T47D (cell line): ENCODE results near the gene METTL22.
A peak's percentile ranks its signal among the peaks of the same experiment; 100 is the strongest.

Source experiments
- DNase-seq, 2 experiments: peaks; one replicate each; pipeline versions ENCODE4 v3.0.0 to v3.0.0-alpha.2; 2011 to 2012; ENCODE audit warnings: low read depth in 1 of 2, low spot score in 1 of 2
- JUND ChIP-seq: IDR thresholded peaks from 2 replicates; pipeline ENCODE4 v1.6.1; 2012; ENCODE audit warnings: low read depth
- in situ Hi-C: cut with HindIII; loops from 2 replicates; pipeline ENCODE4 v1.10.0; 2016; ENCODE audit warnings: low sequenced_read_pairs, low pct_unique_long_range_greater_than_20kb

Gene METTL22

GRCh38 chr16:8668113-8668512 lies 46.6 kb downstream of the METTL22 start:
- no peak for DNase-seq
- TF ChIP-seq JUND: no peak
- in situ Hi-C loops: no loop called here

DNA sequence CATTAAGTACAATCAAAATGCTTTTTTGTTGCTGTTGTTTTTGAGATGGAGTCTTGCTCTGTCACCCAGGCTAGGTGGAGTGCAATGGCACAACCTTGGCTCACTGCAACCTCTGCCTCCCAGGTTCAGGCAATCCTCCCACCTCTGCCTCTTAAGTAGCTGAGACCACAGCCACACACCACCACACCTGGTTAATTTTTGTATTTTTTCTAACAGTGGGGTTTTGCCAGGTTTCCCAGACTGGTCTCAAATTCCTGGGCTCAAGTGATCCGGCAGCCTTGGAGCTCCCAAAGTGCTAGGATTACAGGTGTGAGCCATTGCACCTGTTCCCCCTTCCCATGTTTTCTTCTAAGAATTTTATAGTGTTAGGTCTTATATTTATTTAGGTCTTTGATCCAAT lies 48.0 kb downstream of the METTL22 start:
- no peak for TF ChIP-seq JUND
- in situ Hi-C loops: no loop called here
- no peak for DNase-seq

GRCh38 chr16:8670014-8670560 lies 48.6 kb downstream of the METTL22 start:
- in situ Hi-C loops: no loop called here
- DNase-seq: no peak
- no peak for TF ChIP-seq JUND

DNA sequence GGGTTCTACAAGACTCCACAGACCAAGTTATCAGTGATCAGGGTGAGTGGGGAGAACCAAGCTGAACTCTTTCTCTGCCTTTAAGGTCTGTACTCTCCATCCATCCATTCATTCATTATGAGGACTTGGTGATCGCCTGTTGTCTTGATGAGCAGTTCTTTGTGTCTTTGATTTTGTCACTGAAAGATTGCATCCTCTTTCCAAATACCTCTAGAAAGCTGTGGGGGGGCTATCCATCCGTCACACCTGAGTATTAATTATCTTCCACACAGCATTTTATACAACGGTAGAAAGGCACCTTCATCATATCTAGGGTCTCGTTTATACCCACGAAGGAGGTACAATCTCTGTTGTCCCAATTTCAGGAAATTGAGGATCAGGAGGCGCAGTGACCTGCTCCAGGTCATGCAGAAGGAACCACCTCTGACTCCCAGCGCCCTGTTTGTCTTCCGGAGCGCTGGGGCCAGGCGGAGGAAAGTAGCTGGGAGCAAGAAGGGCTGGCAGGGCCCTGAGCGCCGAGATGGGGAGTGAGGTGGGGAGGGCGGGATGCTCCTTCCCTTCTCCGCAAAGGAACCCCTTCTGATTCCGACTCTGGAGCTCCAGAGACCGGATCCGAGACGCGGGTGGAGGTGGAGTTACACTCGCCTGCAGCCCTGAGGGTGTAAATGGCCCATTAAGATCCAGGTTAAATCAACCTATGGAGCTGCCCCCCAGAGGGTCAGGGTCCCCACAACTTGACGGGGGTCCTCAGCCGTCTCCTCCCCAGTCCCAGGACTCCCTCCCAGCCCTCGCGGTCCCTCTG lies 52.3 kb downstream of the METTL22 start:
- no peak for TF ChIP-seq JUND
- in situ Hi-C loops: no loop called here
- DNase-seq: peak in 1 of 2 experiments; percentile 57

DNA sequence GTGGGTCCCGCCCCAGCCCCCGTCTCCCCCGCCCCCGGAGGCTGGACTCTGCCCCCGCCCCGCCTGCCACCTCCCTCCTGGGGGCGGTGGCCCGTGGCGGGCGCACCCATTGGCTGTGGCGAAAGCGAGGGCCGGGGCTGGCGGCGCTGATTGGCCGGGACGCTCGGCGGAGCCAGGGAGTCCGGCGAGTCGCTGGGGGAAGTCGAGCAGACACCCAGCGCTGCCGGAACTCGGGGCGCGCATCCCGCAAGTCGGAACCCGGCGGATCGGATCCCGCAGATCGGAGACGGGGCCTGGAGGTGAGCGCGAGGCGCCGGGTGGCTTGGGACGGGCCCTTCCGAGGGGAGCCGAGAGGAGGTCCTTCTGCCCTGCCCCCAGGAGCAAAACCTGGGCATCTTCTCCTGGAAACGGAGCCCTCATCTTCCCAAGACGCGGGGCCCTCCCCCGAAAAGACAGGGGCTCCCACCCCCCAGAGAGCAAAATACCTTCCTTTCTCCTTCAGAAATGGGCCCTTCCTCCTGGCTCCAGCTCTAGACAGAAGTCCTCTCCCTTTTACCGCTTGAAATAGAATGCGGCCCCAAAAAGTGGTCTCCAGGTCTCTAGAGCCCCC lies 53.0 kb downstream of the METTL22 start, which contains the start of gene ABAT:
TSS of gene ABAT (plus strand) at position 205 of the 610 bp plus-strand sequence. CDS start 61,123 bp downstream, outside the sequence.
- no peak for TF ChIP-seq JUND
- peak; percentile 92 to 97 for DNase-seq
- in situ Hi-C loops: no loop called here

DNA sequence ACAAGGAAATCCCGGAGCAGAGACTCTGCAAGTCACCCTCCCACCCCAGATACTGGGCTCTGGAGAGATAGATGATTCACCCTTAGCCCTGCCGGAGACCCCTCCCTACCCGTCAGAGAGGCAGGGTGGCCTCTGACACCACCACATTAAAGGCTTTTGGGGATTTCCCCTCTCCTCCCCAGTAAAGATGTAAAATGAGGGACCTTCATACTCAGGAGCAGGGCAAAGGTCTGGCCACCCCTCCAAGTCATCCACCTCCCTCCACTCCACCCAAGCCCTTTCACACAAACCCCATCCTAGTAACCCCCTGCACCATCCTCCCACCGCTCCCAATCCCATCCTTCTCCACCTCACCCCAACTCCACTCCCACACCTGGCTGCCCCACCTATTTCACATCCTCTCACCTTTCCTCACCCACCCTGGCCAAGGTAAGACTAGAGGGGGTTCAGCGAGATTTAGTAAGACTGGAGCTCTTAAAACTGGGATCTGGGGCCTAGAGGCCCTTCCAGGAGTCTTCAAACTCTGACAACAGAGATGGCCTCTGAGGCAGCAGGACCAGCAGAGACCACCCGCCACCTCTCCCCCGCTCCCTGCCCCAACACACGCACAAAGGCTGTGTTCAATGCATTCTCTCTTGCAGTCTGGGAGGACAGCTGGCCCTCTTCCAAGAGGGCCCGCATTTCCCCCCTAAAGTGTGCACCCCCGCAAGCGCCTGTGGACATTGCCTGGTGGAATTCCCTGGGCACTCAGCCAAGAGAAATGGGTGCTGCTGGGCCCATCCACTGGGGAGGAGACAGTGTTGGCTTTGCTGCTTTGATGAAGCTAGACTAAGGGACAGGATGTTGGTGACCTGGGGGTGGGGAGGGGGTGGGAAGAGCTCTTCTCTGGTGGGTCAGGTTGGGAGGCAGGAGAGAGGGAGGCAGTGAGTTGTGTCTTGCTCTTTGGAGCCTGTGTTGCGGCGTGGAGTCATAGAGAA lies 54.0 kb downstream of the METTL22 start:
- in situ Hi-C loops: no loop called here
- no peak for TF ChIP-seq JUND
- no peak for DNase-seq

DNA sequence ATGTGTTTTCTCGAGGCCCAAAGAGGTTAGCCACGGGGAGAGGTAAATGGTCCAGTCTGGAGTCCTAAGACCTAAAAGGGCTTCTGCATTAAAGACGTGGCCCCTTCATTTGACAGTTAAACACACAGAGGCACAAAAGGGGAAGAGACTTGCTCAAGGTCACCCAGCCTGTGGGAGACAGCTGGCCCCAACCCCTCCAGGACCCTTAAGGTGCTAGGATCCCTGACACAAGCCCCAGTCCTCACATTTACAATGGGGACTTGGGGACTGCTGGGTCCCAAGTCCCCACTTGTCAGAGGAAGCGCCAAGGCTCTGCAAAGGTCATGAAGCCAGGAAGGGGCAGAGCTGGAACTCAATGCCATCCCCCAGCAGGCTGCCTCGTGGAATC lies 54.7 kb downstream of the METTL22 start:
- no peak for TF ChIP-seq JUND
- no peak for DNase-seq

DNA sequence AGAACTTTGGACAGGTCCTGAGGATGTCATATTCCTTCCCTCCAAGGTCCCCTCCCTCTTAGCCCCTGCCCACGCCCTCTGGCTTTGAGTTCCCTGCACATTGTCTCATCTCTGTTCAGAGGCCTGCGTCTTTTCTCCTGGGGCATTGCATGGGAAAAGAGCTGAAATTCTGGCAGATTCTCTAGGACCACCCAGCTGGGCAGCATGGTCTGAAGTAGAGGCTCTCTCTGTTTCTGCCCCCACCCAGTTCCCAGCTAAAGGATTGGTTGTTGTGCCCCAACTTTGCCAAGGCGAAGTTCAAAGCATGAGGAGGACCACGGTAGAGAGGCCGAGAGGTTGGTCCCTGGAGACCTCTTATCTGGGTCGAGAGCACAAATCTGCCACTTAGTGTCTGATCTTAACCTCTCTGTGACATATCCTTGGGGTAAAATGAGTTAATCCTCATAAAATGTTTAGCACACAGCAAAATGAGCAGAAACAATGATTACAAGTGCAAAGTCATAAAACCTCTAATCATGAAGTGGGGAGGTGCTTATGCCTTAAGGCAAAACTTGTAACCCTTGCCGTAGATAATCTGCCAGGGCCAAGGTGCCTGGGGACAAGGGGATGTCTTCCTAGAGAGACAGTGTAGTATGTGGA lies 55.4 kb downstream of the METTL22 start:
- in situ Hi-C loops: no loop called here
- TF ChIP-seq JUND: no peak
- no peak for DNase-seq

More for the DNA sequence above, 54.7 kb downstream of the METTL22 start:
- in situ Hi-C loops: no loop called here

GRCh38 chr16:8677481-8677880 lies 56.0 kb downstream of the METTL22 start:
- in situ Hi-C loops: no loop called here
- no peak for DNase-seq
- TF ChIP-seq JUND: no peak

DNA sequence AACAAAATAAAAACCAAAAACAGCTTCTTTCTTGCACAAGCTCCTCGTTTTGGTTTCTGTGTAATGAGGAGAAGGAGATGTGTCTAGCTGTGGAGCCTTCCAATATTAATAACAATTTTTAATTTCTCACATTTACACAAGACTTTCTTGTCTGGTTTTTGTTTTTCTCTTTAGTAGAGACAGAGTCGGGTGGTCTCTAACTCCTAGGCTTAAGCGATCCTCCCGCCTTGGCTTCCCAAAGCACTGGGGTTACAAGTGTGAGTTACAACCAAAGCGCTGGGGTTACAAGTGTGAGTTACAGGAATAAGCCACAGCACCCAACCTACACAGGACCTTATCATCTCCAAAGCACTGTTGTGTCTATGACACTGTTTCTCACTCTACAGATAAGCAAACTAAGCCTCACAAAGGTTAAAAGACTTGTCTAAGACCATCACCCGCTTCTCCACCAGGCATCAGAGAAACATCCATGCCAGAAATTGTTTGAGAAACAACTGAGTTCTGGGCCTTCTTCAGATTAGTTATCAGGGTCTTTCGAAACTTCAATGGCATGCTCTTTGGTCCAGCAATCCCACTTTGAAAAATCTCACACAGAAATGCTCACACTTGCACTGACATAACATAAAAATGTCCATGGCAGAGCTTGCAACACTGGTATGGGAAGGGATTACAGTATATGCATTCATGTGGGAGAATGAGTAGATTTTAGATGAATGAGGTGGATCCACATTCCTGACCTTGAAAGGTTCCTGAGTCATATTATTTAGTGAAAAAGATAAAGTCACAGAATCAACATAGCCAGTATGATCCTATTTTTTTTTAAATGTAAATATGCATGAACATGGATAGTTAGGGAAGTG lies 56.8 kb downstream of the METTL22 start:
- DNase-seq: peak in 1 of 2 experiments; percentile 68
- in situ Hi-C loops: no loop called here
- TF ChIP-seq JUND: no peak

- in situ Hi-C loops: no loop called here
- TF ChIP-seq JUND: no peak
- peak; percentile 20 to 79 for DNase-seq
These were observed 57.7 kb downstream of the METTL22 start for GRCh38 chr16:8679151-8679550.
